Heart left ventricle (tissue), 13 donors: ENCODE results near the gene SOBP.

Experiments used
- CTCF ChIP-seq, 12 donors: fragments of 200-600 bp; sonication (generic) in 4 of 12; IDR thresholded peaks; one replicate each; pipeline versions ENCODE4 v1.5.0 to v1.8.0; 2018 to 2022; ENCODE audit warnings: antibody characterized with exemption in 12 of 12, mild to moderate bottlenecking in 5 of 12
- POLR2A ChIP-seq, 2 donors: fragments of 450-650 bp; IDR thresholded peaks; one replicate each; pipeline ENCODE4 v1.6.1; 2017; ENCODE audit warnings: antibody characterized with exemption in 2 of 2, mild to moderate bottlenecking in 2 of 2, moderate library complexity in 2 of 2
- donor health status: ischemic (EF 13 %, LVEDD 7.1; RV severe dilation, severe dysfunction).
- donor health status: DM: no; HTN: yes; CAD: no.
- donor health status: DM: no; HTN: no; CAD: no.
- donor health status: ischemic (EF 25% LVEDD 6.9; RV normal size, moderate dysfunction).
- donor health status: ischemic (EF 25% LVEDD 5.7; RV mildly dilated, moderate dysfunction).
- donor health status: ischemic (EF 35%, LVEDD 5.7; RV mildly dilated, moderate dysfunction).
- donor health status: nonischemic (EF 11% LVEDD 7.7; RV severe dilation, severe dysfunction).
- donor health status: DM: yes; HTN: yes; CAD: no.
- donor health status: PGD.
- donor health status: ischemic (EF 29% LVEDD 5.4; RV normal size, mild dysfunction).
- donor health status: nonischemic (EF 23%, LVEDD 6.1; RV moderate dilation, normal function).

- TF ChIP-seq CTCF (IDR thresholded peaks at IDR 0.05): no peak
- no peak for TF ChIP-seq POLR2A (IDR thresholded peaks at IDR 0.05)
Measured at GRCh38 chr6:107557698-107558097, 67.8 kb downstream of the SOBP start.
